Left lobe of liver (tissue), 2 donors: Measurements from ENCODE around the gene BBS1. TPM values are rescaled to one million over a fixed set of nuclear protein-coding genes. Genes with fewer than 3 reads are reported as not detected.
"Not testable (repeated sequence)": the region's sequence is repeated elsewhere in the genome, so short reads cannot be mapped to it uniquely, and the experiment has no call there.

Experiments used
- ATAC-seq: fragments of 200-7000 bp; cut with Tn5 transposase; one replicate; pipeline ENCODE4 v1.9.1; 2020; ENCODE audit warnings: mild to moderate bottlenecking, moderate library complexity
- DNase-seq: peaks from one replicate; pipeline ENCODE4 v3.0.0-alpha.2; 2020; ENCODE audit warnings: low spot score
- total RNA-seq: library from RNA; stranded (reverse); gene quantifications from one replicate; pipeline ENCODE4 v1.2.1, GENCODE V29; 2021
- donor health status: DM: no; HTN: no; CAD: no; lungs with moderate emphysema.
- donor health status: DM: no; HTN: yes; CAD: no.

Gene BBS1
- total RNA-seq, 1 donor from 2014 or later = 11.6 TPM

DNA sequence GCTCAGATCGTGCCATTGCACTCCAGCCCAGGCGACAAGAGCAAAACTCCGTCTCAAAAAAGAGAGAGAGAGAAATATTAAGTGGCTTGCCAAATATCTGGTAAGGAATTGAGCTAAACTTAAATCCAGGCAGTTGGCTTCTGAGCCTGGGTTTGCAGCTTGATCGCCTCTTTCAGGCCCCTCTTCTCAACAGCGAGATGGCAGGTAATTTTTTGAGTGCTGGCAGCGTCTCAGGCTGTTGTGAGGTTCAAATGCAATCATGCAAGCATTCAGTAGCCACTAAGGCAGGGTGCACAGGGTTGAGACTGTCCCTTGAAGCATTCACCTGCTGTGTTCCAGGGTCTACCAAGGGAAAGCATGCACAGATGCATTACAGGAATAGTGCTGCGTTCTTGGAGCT, 58.6 kb downstream of the BBS1 start:
- ATAC-seq (no peak), DNase-seq (no peak)

DNA sequence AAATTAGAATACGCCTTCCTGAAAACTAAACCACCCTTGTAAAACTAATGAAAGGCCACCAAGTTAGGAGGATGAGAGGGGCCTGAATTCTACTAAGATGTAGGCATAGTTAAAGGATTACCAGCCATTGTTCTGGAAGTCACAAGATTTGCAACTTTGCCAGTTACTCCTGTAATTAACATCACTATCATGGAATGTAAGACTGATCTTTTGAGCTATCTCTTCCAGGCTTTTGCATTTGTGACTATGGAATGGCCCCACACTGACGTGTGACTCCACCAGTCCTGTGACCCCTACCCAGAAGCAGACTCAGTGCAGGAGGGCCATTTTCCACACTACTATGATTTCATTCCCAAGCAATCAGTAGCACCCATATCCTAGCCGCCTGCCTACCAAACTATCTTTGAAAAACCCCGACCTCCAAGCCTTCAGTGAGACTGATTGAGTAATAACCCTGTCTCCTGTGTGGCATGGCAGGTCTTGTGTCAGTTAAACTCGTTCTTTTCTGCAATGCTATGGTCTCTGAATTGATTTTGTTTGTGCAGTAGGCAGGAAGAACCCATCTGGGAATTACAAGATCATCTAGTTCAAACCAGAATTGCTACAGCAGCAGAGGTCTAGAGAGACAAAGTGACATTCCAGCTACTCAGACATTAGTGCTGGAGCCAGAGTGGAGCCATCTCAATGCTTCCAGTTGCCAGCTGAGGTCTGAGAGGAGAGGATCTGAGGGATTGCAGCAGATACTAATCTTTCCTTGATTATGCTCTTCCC, 59.8 kb downstream of the BBS1 start:
- no peak for DNase-seq
- no peak for ATAC-seq

DNA sequence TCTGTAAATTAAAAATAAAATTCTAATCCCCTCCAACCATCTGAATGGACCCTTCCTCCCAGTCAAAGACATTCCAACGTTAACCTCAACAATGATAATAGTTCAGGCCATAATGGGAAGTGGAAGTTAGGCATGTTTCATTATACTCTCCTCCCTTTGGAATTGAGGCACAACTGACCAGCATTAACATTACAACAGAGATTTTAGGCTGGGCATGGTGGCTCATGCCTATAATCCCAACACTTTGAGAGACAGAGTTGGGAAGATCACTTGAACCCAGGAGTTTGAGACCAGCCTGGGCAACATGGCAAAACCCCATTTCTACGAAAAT, 60.4 kb downstream of the BBS1 start:
- ATAC-seq = no peak

DNA sequence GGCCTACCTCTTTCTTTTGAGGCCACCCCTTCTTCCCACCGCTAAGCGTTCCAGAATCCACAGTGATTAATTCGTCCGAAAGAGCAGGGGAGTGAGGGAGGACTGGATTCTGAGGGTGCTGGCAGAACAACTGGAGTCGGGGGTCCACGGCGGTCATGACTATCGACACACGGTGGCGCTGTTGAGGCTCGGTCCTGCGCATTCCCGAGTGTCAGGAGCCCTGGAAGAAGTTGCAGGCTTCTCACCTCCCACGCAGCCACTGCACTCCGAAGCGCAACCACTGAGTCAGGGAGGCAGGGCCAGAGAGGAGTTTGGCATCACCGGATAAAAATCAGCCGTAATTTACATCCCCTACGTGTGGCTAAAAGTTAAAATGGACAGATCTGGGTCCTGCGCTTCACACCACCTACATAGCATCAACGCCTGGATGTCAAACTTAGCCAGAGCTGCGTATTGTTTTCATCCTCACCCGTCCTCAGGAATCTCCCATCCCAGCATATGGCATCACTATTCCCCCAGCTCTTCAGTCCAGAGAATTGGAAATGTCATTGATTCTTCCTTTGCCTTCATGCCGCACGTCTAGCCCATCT, 68.7 kb downstream of the BBS1 start:
- ATAC-seq (peak; percentile 99), DNase-seq (peak; percentile 79)

More for the DNA sequence above, 60.4 kb downstream of the BBS1 start:
- DNase-seq = no peak

DNA sequence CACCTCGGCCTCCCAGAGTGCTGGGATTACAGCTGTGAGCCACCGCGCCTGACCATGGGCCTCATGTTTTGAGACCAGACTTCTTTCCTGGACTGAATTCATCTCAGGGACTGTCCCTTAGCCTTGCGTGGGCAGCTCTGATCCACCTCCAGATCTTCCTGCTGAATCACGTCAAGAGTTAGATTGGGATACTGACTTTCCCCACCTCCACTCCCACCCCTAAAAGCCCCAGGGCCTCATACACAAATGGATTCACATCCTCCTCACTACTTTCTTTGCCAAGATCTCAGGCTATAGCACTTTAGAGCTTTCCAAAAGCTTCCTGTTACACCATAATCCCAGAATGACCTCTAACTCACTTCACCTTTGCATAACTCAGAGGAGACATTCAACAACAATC, 70.4 kb downstream of the BBS1 start:
- ATAC-seq (no peak), DNase-seq (no peak)

DNA sequence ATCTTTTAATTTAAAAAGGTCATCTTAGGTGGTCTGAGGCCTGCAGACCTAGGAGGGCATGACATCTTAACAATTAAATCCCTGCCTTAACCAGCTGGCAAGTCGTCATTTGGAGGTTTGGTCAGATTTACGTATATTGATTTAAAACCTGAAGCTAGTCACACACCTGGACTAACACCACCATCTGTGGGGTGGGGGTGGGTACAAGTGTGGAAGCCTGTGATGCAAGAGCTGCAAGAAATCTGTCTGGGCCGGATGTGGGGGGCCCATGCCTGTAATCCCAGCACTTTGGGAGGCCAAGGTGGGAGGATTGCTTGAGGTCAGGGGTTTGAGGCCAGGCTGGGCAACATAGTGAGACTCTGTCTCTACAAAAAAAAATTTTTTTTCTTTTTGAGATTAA, 70.8 kb downstream of the BBS1 start:
- ATAC-seq (no peak), DNase-seq (no peak)

DNA sequence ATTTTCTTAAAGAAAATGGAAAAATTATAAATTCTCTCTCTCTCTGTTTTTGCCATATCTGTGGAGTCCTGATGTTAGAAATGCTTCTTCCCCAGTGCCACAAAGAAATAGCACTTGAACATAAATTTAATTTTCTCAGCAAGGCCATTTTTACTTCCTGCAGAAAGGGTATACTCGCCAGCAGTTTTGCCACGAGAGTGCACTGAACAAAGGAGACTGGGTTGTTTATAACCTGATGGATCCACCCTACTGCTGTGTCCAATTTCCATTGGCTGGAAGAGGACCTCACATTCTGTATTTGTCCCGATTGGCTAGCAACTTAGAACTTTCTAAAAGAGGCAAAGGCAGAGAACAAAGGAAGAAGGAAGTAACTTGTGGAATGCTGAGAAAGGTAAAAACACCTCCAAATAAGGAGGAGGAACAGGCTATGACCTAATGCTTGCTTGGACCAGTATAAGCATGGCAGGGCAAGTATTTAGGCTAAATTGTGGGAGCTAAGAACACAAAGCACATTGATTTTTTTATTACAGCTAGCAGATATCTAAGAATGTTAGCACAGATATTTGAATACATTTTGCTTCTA, 72.2 kb downstream of the BBS1 start:
- DNase-seq, ATAC-seq: not testable (repeated sequence)

Other genes starting within 250 kb of the BBS1 start
- gene RAB1B, start 242.0 kb upstream of the BBS1 start, total RNA-seq = 58.0 TPM
- gene CNIH2, start 232.5 kb upstream of the BBS1 start, total RNA-seq = 0.13 TPM
- gene YIF1A, start 221.5 kb upstream of the BBS1 start, total RNA-seq = 120 TPM
- 0.10 TPM for gene TMEM151A, start 218.7 kb upstream of the BBS1 start, total RNA-seq
- gene CD248, start 193.6 kb upstream of the BBS1 start, total RNA-seq = 0.91 TPM
- gene RIN1, start 174.2 kb upstream of the BBS1 start, total RNA-seq = 0.93 TPM
- gene BRMS1, start 165.5 kb upstream of the BBS1 start, total RNA-seq = 11.2 TPM
- 19.4 TPM for gene B4GAT1, start 163.0 kb upstream of the BBS1 start, total RNA-seq
- gene SLC29A2, start 138.9 kb upstream of the BBS1 start, total RNA-seq = 0.48 TPM
- gene NPAS4, start 89.6 kb upstream of the BBS1 start, total RNA-seq = not detected
- 28.5 TPM for gene MRPL11, start 71.8 kb upstream of the BBS1 start, total RNA-seq
- gene PELI3, start 43.7 kb upstream of the BBS1 start, total RNA-seq = 4.8 TPM
- 24.4 TPM for gene DPP3, start 30.2 kb upstream of the BBS1 start, total RNA-seq
- 6.9 TPM for gene ZDHHC24, start 35.4 kb downstream of the BBS1 start, total RNA-seq
- not detected for gene ACTN3, start 36.3 kb downstream of the BBS1 start, total RNA-seq
- gene CTSF, start 58.0 kb downstream of the BBS1 start, total RNA-seq = 45.5 TPM
- gene CCDC87, start 82.4 kb downstream of the BBS1 start, total RNA-seq = 0.10 TPM
- 68.5 TPM for gene CCS, start 82.5 kb downstream of the BBS1 start, total RNA-seq
- gene RBM14, start 106.0 kb downstream of the BBS1 start, total RNA-seq = 31.5 TPM
- 36.3 TPM for gene RBM4, start 128.1 kb downstream of the BBS1 start, total RNA-seq
- 8.1 TPM for gene RBM4B, start 167.3 kb downstream of the BBS1 start, total RNA-seq
- gene SPTBN2, start 218.6 kb downstream of the BBS1 start, total RNA-seq = 55.1 TPM